SK-N-MC (cell line): Measurements from ENCODE around the gene PSMD14.

Experiments
- EZH2 ChIP-seq: fragments of 200-600 bp; sonication (generic); IDR thresholded peaks from one replicate; pipeline ENCODE4 v1.6.1; 2017; ENCODE audit warnings: antibody characterized with exemption
- POLR2AphosphoS5 ChIP-seq: IDR thresholded peaks from 2 replicates; pipeline ENCODE4 v1.6.1; 2012; ENCODE audit warnings: mild to moderate bottlenecking, low read depth, low read length, borderline replicate concordance

GRCh38 chr2:161362568-161363166 lies 54.4 kb downstream of the PSMD14 start:
- no peak for TF ChIP-seq EZH2
- TF ChIP-seq POLR2AphosphoS5: no peak
